MV-4-11 (cell line): ENCODE results near the gene C12orf42.

Source experiments
- DNase-seq: peaks from one replicate; lab custom pipeline; 2025; lab: John Stamatoyannopoulos, UW

Gene C12orf42

DNA sequence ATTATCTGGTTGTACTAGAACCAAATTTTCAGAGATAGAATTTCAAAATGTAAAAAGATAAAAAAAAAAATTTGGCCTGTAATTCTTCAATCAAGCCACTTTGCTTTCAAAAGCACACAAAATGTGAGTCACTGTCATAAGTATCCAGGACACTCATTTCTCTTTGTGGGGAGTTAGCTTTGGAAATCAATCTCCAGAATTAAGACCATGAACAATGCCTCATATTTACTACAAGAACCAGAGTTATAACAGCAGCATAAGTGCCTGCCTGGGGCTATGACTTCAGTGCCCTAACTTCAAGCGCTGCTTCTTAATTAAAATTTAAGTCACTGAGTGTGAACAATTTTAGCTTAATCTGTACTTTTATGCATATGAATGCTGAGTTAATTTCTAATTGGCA is 162.1 kb downstream of the C12orf42 start:
- no peak for DNase-seq

DNA sequence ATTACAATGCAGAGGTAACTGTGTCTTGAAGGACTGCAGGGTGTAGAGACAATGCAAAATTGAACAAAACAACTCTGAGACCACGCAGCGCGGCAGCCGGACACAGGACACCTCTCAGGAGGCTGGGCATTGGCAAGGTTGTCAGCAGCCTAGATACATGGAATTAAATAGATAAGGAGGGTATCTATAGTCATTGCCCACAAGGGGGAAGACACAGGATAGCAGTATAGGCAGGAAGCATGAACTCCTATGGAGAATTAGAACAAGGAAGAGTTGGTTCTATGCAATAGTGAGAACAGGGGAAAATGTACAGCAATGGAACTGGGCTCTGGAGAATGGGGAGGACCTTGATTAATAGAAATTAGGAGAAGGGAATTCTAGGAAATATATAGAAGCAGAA is 164.1 kb downstream of the C12orf42 start:
- DNase-seq: no peak

DNA sequence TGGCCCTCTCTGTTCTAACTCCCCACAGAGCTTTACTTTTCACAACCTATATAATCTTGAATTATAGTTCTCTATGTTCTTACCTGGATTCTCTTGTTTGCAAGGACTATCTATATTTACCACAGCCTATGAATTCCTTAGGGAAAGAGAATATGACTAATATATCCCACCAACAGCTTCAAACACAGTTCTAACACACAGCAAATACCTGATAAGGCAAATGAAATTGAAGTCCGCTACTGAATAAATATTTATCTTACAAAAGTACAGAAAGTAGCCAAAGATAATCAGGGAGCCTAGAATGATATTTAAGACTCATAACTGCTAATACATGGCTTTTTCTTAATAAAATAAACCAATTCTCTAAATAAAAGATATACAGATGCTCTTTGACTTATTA is 165.1 kb downstream of the C12orf42 start:
- no peak for DNase-seq

DNA sequence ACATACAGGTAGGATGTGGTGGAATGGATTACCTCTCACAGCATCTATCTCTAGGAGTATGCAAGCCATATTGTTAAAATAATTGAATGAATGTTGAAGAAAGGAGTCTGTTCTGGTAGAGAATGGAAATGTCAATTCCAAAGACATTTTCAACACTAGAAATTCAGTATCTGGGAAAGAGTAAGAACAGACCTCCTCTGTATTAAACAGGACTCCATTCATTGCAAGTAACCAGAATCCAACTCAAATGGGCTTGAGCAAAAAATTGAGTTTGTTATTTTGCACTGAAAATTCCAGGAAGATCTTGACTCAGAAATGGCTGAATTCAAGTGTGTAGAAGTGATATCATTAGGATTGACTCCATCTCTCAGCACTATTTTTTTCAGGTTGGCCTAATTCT is 168.1 kb downstream of the C12orf42 start:
- DNase-seq: no peak

DNA sequence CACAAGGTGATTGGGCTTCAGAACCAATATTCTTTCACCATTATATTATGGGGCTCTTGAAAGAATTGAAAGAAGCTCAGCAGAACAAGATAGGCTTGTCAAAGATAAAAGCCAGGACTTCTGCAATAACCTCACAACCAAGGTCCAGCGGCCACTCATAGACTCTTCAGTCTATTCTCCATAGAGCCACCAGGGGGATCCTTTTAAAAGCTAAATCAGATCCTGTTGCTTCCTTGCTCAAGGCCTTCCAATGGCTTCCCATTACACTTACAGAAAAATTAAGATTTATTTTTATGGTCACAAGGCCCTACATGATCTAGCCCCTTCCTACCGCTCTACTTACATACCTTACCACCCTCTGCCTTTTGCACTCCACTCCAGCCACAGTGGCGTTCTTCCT is 169.6 kb downstream of the C12orf42 start:
- no peak for DNase-seq

DNA sequence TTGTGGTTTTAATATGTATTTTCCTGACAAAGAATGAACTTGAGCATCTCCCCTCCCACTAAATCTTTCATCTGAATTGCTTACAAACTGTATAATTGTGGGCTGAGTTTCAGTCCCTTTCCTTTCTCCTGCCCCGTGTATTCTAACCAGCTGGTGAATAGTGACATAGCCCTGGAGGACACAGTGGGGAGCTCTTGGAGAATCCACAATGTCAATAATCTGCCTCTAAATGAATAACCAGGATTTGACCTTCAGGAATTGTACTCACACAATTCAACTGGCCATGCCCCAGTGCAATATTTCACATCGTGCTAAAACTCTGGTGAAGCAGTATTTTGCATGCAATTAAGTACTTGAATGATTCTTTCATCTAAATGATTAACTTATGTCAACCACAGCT is 177.2 kb downstream of the C12orf42 start:
- DNase-seq: no peak

DNA sequence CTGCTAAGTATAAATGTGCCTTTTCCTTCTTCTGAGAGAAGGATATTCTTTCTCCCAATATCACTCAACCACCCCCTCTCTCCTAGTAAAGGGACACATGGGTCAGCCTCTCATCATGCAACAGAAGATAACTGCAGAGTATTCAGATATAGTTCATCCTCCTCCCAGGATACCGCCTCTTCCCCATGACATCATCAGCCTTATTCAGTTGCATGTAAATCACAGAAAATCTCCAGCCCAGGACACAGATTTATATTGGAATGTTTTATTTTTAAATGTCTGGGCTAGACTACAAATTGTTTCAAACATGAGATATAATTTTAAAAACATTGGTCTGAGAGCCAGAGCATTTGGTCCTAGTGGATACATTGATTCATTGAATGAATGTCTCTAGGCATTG is 178.5 kb downstream of the C12orf42 start:
- DNase-seq: no peak

DNA sequence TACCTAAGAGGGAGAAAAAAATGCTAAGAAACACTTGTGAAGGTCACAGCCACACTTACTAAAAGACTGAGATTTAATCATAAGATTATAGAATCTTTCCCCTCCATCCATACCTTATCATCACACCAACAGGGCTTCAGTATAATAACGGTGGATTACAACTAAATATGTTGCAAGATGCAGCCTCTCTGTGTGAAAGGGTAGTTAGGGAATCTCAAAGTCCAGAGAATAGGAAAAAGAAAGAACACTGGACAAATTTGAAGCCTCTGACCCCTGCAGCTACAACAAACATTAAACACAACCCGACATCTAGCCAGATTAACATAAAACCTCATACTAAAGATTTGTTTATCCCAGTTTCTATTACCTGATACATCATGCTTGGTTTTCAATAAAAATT is 181.0 kb downstream of the C12orf42 start:
- DNase-seq: no peak

DNA sequence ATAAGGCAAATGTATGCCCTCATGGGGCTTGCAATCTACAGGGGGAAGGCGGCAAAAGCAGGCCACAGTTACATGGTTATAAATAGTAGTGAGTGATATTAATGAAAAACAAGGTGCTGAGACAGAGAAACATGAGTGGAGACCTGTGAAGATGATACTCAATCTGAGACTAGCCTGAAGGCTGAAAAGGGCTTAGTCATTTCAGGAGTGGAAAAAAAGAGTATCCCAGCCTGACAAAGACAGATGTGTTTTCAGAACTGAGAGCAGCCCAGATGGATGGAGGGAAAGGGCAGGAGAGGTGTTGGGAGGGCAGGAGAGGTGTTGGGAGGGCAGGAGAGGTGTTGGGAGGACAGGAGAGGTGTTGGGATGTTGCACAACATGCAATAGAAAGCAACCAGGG is 181.9 kb downstream of the C12orf42 start:
- DNase-seq: no peak

DNA sequence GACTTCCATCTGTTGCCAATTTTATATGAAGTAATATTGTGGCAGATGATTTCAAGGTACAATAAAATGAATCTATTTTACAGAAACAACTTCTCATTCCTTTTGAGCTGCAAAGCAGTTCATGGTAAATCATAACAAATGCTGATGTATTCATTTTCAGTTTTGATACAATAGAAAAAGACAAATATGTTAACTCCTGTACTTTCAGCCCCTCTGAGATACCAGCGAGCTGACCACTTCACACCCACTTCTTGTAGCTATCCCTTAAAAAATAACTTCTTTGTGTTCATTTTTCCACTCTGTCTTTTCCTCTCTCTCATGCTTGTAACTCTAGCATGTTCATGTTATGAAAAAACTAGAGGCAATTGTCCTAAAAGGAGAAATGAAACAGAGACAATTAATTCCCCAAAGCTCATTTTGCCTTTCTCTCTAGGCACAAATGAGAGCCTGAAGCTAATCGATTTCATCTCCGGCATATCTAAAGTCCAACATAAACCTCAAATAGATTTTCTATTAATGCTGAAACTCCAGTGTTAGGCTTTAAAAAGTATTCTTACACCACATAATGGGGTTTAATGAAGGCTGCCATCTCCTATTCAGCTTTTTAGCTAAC is 182.9 kb downstream of the C12orf42 start:
- DNase-seq: no peak

DNA sequence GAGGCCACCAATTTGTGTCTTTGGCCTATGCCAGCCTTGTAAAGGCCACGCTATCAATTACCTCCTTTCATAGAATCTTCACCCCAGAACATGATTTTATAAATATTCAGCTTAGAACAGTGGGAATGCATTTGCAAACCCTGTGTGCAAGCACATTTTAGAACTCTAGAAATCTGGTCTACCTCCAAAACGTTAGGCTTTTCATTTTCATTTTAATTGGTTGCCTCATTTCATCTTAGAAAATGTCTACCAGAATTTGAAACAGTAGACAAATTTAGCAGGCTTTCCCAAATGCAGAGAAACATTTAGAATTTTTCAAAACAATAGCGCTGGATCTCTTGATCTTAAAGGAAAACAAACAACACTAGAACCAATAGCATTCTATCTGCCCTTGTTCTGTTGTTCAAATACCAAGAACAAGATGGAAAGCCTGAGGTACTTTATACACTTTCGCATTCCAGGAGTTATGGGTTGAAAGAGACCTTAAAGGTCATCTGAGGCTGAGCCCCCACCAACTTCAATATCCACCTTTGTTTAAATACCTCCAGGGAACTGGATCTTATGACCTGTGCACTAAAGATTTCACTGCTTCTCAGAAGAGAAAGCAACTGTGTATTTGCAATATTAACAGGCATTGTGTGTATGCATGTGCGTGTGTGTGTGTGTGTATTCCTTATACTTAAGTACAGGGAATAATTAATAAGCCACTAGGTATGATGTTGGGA is 185.1 kb downstream of the C12orf42 start:
- DNase-seq: no peak

DNA sequence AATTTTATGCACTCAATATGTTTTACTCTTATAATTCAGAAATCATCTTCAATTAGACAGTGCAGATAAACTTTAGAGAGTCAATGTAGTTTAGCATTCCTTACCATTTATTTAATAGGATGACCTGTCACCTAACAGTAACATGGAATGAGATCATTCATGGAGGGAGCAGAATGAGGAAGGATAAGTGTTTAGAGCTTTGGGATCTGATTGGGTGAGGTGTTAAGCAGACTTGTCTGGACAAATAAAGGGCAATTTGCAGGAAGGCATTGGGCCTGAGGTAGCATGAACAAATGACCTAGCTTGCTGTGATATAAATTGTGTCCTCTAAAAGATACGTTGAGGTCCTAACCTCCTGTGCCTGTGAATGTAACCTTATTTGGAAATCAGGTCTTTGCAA is 187.4 kb downstream of the C12orf42 start:
- no peak for DNase-seq

DNA sequence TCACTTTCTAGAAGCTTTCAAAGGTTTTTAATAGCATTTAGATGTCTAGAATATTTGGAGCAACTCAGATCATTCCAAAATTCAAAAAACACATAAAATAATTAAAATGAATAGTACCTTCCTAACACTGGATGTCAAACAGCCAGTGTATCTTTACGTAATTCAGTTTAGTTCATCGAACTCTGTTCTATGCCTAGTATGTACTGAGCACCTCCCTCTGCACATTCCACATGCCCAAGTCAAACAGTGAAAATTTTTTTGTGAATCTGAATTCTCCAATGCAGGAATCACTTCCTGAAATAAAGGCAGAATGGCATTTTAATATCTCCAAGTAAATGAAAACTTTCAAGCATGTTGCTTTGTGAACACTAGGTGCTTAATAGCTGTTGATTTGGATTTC is 192.3 kb downstream of the C12orf42 start:
- no peak for DNase-seq

DNA sequence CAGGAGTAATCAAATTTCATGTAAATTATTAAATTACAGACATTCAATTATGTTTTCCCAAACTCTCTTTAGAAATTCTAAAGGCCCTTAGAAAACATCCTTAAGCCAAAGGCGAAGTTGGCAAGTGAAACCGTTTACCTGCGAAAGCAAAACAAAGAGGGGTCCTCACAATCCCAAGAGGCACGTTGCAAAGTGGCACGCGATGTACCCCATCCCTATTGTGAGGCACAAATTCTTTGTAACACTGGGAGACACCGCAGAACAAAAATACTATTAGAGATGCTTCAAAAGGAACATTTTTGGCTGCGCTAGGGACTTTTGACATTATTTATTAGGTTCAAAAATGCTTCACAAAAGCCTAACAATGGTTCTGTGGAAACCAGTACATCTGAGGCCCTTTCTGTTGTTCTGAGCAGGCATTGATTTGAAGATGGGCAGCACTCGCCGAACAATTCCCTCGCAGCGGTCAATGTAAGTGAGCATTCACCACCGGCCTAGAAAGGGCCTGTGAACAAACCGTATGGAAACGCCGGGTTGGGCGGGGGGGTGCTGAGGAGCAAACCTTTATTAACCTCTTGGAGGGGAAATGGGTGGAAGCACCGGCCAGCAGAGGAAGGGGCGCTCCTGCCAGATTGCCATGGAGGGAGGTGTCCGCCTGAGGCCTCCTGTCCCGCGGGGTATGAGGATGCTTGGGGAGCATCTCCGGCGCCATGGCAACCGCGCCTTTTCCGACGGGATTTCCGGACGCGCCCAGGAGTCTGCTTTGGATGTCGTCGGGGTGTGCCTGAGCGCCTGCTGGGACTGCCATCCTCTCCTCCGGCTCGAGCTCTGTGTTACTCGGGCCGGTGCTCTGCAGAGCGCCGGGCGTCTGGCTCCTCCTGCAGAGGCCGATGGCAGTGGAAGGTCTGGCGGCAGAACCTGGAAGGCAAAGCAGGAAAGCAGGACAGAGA is 193.9 kb downstream of the C12orf42 start:
- no peak for DNase-seq

DNA sequence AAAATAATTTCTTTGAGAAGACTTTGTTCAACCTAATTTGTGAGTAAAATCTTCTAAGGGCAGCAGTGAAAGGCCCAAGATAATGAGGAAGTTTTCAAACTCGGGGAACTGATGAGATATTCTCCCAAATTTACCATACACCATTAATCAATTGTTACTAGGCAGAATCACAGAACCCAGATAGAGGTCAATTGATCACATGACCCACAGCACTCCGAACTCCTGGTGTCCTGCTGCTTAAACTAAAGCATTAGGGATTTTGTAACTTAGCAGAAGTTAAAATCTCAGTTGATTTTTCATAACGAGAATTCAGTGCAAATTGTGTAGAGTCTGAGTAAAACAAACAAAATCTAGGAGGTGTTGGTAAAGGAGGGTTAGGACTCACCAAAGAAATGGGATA is 207.8 kb downstream of the C12orf42 start:
- no peak for DNase-seq

DNA sequence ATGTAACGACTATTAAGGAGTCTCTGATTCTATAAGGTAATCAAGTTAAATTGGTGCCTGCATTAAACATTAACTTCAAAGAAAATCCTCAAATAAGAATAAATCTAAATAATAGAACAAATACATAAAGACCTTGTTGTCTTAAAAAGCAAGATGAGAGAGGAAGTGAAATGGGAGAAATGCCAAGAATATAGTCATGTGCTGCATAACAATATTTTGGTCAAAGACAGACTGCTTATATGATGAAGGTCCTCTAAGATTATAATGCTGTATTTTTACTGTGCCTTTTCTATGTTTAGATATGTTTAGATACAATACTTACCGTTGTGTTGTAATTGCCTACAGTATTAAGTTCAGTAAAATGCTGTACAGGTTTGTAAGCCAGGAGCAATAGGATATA is 213.6 kb downstream of the C12orf42 start:
- DNase-seq: no peak

DNA sequence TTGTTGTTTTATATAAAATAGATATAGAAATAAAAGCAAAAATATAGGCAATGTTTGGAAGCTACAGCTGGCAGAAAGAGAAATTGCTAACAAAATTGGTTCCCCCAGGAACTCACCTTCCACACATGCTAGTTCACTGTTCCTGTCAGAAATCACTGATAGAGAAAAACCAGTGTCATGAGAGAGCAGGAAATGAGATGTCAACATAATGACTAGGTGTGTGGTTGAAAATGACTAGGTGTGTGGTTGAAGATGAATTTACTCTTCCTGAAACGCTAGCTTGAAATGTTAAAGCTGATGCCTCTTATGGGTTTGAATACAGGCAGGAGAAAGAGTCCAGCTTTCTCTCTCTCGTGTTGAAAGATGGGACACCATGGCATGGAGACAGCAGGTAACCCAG is 216.3 kb downstream of the C12orf42 start:
- DNase-seq: no peak

DNA sequence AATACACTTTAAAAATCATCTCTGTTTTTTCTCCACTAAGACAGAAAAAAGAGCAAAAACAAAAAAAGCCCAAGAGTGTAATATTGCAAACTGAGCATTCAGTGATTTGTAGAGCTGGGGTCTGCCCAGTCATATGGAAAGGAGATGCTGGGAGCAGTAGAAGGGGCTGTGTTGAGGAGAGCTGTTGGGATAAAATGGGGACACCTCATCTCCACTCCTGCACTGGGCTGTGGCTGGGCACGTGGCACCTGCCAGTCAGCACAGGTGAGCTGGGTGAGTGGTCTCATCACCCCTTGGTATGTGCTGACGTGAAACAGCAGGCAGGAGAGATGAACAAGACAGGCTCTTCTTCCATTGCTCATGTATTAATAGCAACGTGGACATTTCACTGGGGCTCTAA is 217.4 kb downstream of the C12orf42 start:
- no peak for DNase-seq

DNA sequence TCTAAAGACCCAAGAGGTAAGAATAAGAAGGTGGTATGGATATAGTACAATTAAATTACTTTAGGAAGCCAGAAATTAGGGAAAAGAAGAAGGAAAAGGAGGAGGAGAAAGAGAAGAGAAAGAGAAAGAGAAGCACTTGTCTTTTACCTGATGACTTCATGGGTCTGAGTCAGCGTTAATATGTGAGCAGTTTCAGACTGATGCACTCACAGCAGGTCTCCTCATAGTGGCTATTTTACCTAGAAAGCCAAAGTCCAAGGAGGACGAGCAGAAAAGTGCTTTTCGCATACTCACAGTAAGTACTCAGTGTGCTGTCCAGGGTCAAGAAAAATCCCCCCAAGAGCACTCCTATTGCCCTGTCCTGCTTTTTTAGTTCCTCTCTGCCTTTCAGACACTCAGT is 222.1 kb downstream of the C12orf42 start:
- DNase-seq: no peak

DNA sequence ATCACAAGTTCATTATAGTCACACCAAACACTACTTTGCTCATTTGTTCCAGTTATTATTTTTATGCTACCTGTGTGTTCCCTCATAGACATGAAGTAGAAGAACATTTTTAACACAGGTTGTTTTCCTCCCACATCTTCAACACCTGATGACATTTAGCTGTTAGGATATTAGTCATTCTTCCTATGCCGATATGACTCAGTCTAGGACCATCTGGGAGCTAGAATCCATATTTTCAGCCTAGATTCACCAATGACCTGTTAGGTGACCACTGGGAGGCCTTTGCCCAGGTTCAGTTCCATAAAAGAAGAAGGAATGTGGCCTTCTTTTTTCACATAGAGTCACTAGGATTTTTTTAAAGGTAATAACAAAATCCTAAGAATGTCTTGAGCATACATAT is 222.8 kb downstream of the C12orf42 start:
- no peak for DNase-seq

DNA sequence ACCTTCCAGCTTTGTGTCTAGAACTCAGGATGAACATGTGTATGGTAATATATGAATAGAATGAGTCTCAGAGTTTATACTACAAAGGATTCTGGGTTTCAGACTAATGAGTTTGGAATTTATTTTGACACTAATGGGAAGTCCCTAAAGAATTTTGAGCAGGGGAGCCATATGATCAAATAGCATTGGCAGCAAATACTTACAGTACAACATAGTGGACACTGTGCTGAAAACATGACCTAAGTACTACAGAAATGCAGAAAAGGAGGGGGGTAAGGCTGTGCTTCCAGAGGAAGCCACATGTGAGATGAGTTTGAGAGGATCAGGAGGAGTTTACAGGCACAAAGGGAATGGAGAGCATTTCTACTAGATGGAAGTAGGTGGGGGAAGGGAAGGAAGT is 225.8 kb downstream of the C12orf42 start:
- no peak for DNase-seq

DNA sequence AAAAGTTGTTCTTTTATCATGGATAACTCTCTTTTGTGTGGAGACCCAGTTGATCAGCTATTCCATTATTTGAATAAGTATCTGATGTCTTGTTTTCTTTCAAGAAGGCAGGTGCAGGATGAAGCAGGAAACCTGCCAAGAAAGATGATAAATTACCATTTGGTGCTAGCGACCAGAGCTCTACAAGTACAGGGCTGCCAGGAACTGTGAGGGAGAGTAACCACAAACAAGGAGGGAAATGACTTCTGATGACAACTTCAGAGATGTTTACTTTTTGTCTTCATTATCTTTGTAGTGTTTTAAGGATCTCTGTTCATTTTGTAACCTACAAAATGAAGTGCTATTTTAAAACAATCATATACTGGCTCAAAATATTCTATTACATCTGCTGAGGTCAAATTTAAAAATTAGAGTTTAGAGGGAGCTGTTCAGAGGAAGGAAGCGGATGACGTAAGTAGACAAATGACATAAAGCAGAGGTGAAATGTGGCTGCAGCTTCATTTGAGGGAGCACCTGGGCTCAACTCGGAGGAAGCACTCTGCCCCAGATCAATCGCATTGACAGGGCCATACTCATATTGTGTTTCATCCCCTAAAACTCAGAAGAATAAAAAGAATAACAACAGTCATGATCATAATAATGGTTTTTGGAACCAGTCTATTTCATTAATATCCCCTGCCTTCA is 226.8 kb downstream of the C12orf42 start:
- no peak for DNase-seq
